Caco-2 (cell line): Measurements from ENCODE around the gene NMUR2. TPM values are rescaled to one million over a fixed set of nuclear protein-coding genes. Genes with fewer than 3 reads are reported as not detected.

ENCODE experiments used
- BruUV-seq: library from RNA; stranded (reverse); fragments of 400-500 nt; replicated peaks from 2 replicates; lab custom pipeline; 2021; lab: Mats Ljungman, UMichigan
- CTCF ChIA-PET: fragments of 300-600 bp; sonication (Branson Sonifier 250); formaldehyde crosslinking; loops from one replicate; lab custom pipeline; 2022; ENCODE audit warnings: antibody characterized with exemption; lab: Charles Lee
- POLR2A ChIA-PET: fragments of 300-600 bp; sonication (Branson Sonifier 250); formaldehyde crosslinking; loops from one replicate; lab custom pipeline; 2022; ENCODE audit warnings: antibody characterized with exemption; lab: Charles Lee
- DNase-seq, 2 experiments: peaks; one replicate each; pipeline versions ENCODE4 v3.0.0 to v3.0.0-alpha.2; 2020 to 2022
- H3K27me3 ChIP-seq: replicated peaks from 2 replicates; pipeline ENCODE4 v1.6.0; 2011; ENCODE audit warnings: low read length; ENCODE audit not compliant: control insufficient read depth, insufficient read depth
- H3K36me3 ChIP-seq: 2 replicates; pipeline ENCODE4 v1.5.1; 2011; ENCODE audit warnings: low read length; ENCODE audit not compliant: control insufficient read depth, insufficient read depth
- H3K4me1 ChIP-seq: fragments of 250-450 bp; sonication (Bioruptor Pico); 2 replicates; pipeline ENCODE4 v1.5.1; 2020; ENCODE audit warnings: mild to moderate bottlenecking
- H3K4me3 ChIP-seq: 2 replicates; pipeline ENCODE4 v1.5.1; 2011; ENCODE audit warnings: low read depth, mild to moderate bottlenecking, control low read depth, low read length
- H3K9me3 ChIP-seq: fragments of 250-450 bp; sonication (Bioruptor Pico); 2 replicates; pipeline ENCODE4 v1.5.1; 2020; ENCODE audit warnings: mild to moderate bottlenecking, moderate library complexity
- H3K27ac Mint-ChIP-seq: one replicate; pipeline ENCODE4 v1.8.0; 2022; ENCODE audit warnings: mixed read lengths; ENCODE audit not compliant: unreplicated experiment
- H3K27me3 Mint-ChIP-seq: one replicate; pipeline ENCODE4 v1.8.0; 2022; ENCODE audit warnings: mixed read lengths; ENCODE audit not compliant: insufficient read depth, unreplicated experiment
- H3K36me3 Mint-ChIP-seq: one replicate; pipeline ENCODE4 v1.8.0; 2022; ENCODE audit warnings: mild to moderate bottlenecking, mixed read lengths; ENCODE audit not compliant: insufficient read depth, unreplicated experiment
- H3K4me1 Mint-ChIP-seq: one replicate; pipeline ENCODE4 v1.8.0; 2022; ENCODE audit warnings: low read depth, mixed read lengths; ENCODE audit not compliant: unreplicated experiment
- H3K4me3 Mint-ChIP-seq: one replicate; pipeline ENCODE4 v1.8.0; 2022; ENCODE audit warnings: mild to moderate bottlenecking, moderate library complexity, mixed read lengths; ENCODE audit not compliant: unreplicated experiment
- H3K9me3 Mint-ChIP-seq: one replicate; pipeline ENCODE4 v1.8.0; 2022; ENCODE audit warnings: mixed read lengths; ENCODE audit not compliant: unreplicated experiment
- intact Hi-C: fragments of 100-400 bp; cut with micrococcal nuclease; formaldehyde crosslinking; loops from one replicate; pipeline ENCODE4 v1.10.0; 2022; ENCODE audit not compliant: unreplicated experiment
- total RNA-seq: library from RNA; stranded (reverse); gene quantifications from 2 replicates; pipeline ENCODE4 v1.2.3, GENCODE V29; 2022
- TF ChIP-seq, protein P1 (sequence below), 2 experiments: fragments of 200-600 bp in 1 of 2; IDR thresholded peaks; 1 replicate in 1 of 2; 2 replicates in 1 of 2; pipeline versions ENCODE4 v1.5.1 to v1.8.0; 2011 to 2022; ENCODE audit warnings: antibody characterized with exemption in 1 of 2, control low read depth in 1 of 2, inconsistent platforms in 1 of 2, low read depth in 1 of 2, low read length in 1 of 2, mild to moderate bottlenecking in 1 of 2, moderate library complexity in 1 of 2; ENCODE audit not compliant: insufficient read depth in 1 of 2, severe bottlenecking in 1 of 2, unreplicated experiment in 1 of 2

NMUR2 gene
- total RNA-seq, 1 experiment from 2014 or later: 0.57 TPM

DNA sequence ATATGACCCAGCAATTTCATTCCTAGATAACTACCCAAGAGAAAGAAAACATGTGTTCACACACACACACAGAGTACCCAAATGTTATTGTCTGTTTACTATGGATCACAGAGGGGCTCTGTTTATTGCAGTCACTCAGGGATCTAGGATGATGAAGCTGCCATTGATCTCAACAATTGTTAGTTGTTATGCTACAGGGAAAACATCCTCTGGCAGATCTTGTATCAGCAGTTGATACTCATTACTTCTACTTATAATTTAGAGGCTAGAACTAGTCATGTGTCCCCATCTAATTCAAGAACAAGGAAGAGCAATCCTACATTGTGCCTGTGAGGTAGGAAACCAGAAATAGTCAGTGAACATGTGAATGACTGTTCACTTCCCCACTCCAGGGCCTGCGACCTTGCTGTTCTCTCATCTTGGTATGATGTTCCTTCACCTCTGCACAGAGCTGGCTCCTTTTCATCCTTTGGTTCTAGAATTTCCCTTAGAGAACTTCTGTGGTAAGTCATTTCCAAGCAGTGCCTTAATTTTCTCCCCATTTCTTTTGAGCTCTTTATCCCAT, 30.3 kb downstream of the NMUR2 start:
- Histone ChIP-seq H3K4me3 (no peak overlapping the region), H3K4me1 (no peaks in the 10 kb centered on the region; the same call in 1 of the 2 replicates), H3K36me3 (no peaks in the 10 kb centered on the region), H3K9me3 (no peaks in the 10 kb centered on the region), H3K27me3 (no peaks in the 10 kb centered on the region)
- POLR2A ChIA-PET: no interaction called here
- Mint-ChIP-seq H3K27me3 (no peaks in the 10 kb centered on the region), H3K27ac (no peak overlapping the region), H3K36me3 (no peaks in the 10 kb centered on the region), H3K9me3 (no peaks in the 10 kb centered on the region), H3K4me3 (no peak overlapping the region), H3K4me1 (no peaks in the 10 kb centered on the region)
- BruUV-seq: no TSS peak
- no peak for DNase-seq
- intact Hi-C loops: no loop called here
- CTCF ChIA-PET: no interaction called here
- TF ChIP-seq, protein P1, sequence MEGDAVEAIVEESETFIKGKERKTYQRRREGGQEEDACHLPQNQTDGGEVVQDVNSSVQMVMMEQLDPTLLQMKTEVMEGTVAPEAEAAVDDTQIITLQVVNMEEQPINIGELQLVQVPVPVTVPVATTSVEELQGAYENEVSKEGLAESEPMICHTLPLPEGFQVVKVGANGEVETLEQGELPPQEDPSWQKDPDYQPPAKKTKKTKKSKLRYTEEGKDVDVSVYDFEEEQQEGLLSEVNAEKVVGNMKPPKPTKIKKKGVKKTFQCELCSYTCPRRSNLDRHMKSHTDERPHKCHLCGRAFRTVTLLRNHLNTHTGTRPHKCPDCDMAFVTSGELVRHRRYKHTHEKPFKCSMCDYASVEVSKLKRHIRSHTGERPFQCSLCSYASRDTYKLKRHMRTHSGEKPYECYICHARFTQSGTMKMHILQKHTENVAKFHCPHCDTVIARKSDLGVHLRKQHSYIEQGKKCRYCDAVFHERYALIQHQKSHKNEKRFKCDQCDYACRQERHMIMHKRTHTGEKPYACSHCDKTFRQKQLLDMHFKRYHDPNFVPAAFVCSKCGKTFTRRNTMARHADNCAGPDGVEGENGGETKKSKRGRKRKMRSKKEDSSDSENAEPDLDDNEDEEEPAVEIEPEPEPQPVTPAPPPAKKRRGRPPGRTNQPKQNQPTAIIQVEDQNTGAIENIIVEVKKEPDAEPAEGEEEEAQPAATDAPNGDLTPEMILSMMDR (IDR thresholded peaks at IDR 0.05; ENCODE audit: insufficient read depth in 1 of 2, low read depth in 1 of 2, low read length in 1 of 2, severe bottlenecking in 1 of 2, unreplicated experiment in 1 of 2): no peak

DNA sequence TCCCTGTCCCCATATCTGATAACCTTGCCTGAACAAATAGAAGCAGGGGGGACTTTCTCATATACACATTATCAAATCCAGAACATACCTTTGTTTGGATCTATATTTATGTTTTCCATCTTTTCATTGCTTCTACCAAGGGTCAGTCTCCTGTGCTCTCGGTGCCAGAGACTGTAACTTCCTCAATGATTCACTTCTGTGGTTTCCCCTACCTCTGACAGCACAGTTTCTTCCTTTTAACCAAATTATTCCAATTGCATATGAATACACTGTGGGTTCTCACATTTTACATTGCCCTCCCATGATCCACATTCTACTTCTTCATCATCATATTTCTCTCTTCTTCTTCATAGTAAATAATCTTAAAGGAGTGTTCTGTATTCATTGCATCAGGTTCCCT, 32.2 kb downstream of the NMUR2 start:
- Histone ChIP-seq H3K36me3 (no peaks in the 10 kb centered on the region), H3K4me3 (no peak overlapping the region), H3K4me1 (no peaks in the 10 kb centered on the region), H3K27me3 (no peaks in the 10 kb centered on the region), H3K9me3 (no peaks in the 10 kb centered on the region)
- no peaks in the 10 kb centered on the region for H3K4me1 Mint-ChIP-seq
- ChIA-PET CTCF (no interaction called here), POLR2A (no interaction called here)
- DNase-seq: no peak
- no peaks in the 10 kb centered on the region for H3K9me3 Mint-ChIP-seq
- H3K36me3 Mint-ChIP-seq: no peaks in the 10 kb centered on the region
- no peak overlapping the region for H3K4me3 Mint-ChIP-seq
- no peak overlapping the region for H3K27ac Mint-ChIP-seq
- intact Hi-C loops: no loop called here
- BruUV-seq: no TSS peak
- no peaks in the 10 kb centered on the region for H3K27me3 Mint-ChIP-seq
- TF ChIP-seq, protein P1 (IDR thresholded peaks at IDR 0.05; ENCODE audit: insufficient read depth in 1 of 2, low read depth in 1 of 2, low read length in 1 of 2, severe bottlenecking in 1 of 2, unreplicated experiment in 1 of 2): no peak

DNA sequence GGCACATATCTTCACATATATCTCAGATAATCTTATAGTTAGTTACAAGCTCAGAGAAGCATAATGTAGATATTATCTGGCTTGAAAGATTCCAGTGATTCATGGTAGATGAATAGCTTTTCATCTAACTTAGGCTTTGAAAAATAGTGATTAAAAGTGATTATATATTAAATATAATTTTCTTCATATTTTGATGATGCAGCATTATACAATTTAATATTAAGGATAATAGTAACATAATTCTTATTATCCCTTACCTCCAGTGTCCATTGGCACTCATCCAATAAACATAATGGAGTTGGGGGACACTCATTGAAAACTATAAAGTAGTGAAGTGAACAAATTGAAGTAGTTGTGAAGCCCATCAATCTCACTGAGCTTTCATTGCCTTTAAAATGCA, 35.8 kb downstream of the NMUR2 start:
- Mint-ChIP-seq H3K27ac (no peak overlapping the region), H3K9me3 (no peaks in the 10 kb centered on the region), H3K4me1 (no peaks in the 10 kb centered on the region), H3K27me3 (no peaks in the 10 kb centered on the region), H3K36me3 (no peaks in the 10 kb centered on the region), H3K4me3 (no peak overlapping the region)
- no TSS peak for BruUV-seq
- TF ChIP-seq, protein P1 (IDR thresholded peaks at IDR 0.05; ENCODE audit: insufficient read depth in 1 of 2, low read depth in 1 of 2, low read length in 1 of 2, severe bottlenecking in 1 of 2, unreplicated experiment in 1 of 2): no peak
- intact Hi-C loops: no loop called here
- CTCF ChIA-PET: no interaction called here
- Histone ChIP-seq H3K36me3 (no peaks in the 10 kb centered on the region), H3K9me3 (no peaks in the 10 kb centered on the region), H3K27me3 (no peaks in the 10 kb centered on the region), H3K4me1 (no peaks in the 10 kb centered on the region), H3K4me3 (no peak overlapping the region)
- POLR2A ChIA-PET: no interaction called here
- DNase-seq: no peak
